Inferior parietal cortex (tissue), 1 donor: Measurements from ENCODE around the gene ADAT1.
"Not testable (repeated sequence)": the region's sequence is repeated elsewhere in the genome, so short reads cannot be mapped to it uniquely, and the experiment has no call there.

Experiments used
- DNase-seq: peaks from one replicate; pipeline ENCODE4 v3.0.0-alpha.2; 2016; ENCODE audit errors: extremely low spot score

ADAT1 gene

GRCh38 chr16:75620326-75621169 is 2.5 kb downstream of the ADAT1 start:
- DNase-seq, result no peak

GRCh38 chr16:75618780-75619179 is 4.3 kb downstream of the ADAT1 start:
- DNase-seq, result no peak

DNA sequence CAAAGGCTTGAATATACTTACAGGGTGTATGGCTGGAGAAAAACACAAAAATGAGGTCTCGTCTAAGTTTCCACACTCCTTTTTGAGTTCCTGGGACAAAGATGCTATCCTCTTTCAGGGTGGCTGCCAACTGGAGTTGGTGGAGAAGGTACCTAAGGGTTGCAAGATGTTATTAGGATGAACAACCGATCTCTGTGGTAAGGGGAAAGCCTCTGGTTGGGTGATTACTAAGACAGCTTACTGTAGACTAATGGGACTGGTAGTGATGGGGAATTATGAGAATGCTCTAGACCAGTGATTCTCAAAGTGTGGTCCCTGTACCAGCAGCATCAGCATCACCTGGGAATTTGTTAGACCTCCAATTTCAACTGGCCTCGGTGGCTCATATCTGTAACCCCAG is 6.0 kb downstream of the ADAT1 start:
- no peak for DNase-seq

GRCh38 chr16:75616521-75617010 is 6.5 kb downstream of the ADAT1 start:
- DNase-seq, result no peak

GRCh38 chr16:75615619-75616018 is 7.5 kb downstream of the ADAT1 start:
- DNase-seq, result no peak

DNA sequence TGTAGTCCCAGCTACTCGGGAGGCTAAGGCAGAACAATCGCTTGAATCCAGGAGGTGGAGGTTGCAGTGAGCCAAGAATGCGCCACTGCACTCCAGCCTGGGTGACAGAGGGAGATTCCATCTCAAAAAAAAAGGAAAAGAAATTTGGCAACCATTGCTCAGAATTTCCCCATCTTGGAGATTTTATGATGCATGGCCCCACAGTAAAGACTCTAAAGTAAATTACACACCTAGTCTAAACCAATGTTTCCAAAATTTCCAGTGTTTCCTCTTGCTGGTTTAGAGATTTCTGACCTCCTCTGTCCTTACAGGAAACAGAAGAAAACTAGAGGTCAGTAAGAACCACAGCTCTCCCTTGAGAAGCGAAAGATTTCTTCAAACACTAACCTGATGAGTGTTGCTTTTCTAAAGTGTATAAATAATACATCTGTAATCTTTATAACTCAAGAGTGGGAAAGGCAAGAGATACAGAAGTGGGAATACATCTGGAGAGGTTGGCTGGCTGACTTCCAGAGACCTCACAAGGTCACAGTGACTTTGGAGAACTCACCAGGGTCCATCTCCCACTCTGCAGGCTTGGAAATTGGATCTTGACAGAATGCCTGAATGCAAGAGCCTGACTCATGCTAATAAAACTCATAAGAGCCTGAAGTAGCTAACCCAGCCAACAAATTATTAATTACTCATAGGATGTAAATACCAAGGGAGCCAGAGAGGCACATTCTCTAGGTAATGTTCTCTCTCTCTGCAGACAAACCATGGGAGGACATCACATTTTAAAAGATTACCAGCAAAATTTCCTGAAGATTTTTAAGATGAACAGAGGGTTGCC is 8.8 kb downstream of the ADAT1 start:
- DNase-seq, result no peak

DNA sequence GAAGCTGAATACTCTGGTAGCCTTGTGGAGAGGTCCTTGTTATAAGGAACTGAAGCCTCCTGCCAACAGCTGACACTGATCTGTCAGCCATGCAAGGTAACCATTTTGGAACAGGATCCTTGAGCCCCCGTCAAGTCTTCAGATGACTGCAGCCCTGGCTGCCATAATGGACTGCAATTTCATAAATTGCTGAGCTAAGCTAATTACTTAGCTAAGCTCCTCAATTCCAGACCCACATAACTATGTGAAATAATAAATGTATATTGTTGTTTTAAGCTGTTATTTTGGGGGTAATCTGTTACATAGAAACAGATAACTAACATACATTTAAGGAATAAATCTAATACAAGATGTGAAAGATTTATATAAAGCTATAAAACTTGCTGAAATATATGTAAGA is 16.6 kb downstream of the ADAT1 start:
- no peak for DNase-seq

DNA sequence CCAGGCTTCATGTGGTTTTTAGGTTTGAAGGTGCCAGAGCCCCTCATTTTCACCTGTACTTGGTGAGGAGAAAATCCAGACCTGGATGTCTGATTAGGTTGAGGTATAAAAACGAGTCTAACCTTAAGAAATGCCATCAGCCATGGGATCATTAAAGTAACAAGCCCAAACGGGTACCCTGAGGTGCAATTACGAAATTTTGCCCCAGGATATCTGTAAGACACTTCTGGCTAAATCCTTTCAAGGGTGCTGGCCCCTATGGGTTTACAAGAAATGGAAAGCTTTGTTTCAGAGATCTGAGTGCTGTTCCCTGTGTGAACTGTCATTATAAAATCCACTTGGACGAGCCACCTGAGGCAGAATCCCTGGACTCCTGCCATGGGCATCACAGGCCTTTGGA is 19.8 kb downstream of the ADAT1 start:
- no peak for DNase-seq

DNA sequence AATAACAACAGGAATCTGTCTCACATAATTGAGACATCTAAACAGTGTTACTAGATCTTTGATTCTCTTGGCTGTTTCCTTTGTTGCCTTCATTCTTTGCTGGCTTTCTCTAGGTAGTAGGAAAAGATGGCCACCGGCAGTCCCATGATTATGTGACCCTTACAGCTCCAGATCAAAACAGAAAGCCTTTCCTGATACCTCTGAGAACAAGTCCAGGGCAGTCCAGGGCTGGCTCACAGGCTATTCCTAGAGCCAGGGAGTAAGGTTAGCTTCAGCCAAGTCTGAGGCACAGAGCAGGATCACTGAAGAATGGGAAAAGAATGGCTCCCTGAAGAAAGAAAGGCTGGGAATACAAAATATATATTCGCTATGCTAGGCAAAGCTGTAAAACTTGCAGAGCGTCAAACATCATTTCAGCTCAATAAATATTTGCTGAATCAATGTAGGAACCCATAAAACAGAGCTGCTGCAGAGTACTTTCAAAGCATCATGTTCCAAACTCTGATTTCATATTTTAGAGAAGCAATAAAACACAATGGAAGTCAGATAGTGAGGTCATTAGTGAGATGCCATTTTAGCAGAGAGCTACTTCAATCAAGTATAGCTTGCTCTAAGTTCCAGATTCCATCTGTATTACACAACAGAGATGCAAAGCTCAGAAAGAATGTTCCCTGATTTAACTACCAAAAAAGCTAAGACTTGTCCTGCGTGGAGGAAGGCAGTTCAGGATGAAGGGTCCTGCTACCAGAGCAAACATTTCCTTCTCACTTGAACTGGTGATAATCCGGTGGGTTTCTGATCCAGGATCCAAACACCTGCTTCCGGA is 23.4 kb downstream of the ADAT1 start:
- DNase-seq, result no peak

GRCh38 chr16:75593825-75594820 is 29.0 kb downstream of the ADAT1 start:
- DNase-seq, result no peak

DNA sequence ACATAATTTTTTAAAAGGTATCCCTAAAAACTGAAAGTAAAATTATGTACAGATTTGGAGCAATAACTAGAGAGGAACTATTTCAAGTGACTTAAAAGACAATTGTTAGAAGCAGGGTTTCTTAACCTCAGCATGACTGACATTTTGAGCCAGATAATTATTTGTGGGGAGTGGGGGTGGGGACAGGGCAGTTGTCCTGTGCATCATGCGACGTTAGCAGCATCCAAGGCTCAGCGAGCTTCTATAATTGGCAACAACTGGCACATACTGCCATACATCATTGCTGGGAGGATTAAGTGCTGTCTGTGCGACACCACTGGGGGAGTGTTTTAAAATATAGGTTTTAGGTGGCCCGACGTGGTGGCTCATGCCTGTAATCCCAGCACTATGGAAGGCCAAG is 29.8 kb downstream of the ADAT1 start:
- no peak for DNase-seq

- not testable (repeated sequence) for DNase-seq
Observed at GRCh38 chr16:75591927-75592326, 31.2 kb downstream of the ADAT1 start.

- DNase-seq, result no peak
Observed at GRCh38 chr16:75590920-75591843, 31.9 kb downstream of the ADAT1 start.

GRCh38 chr16:75589306-75589705 is 33.8 kb downstream of the ADAT1 start:
- DNase-seq, result no peak

GRCh38 chr16:75588716-75589115 is 34.4 kb downstream of the ADAT1 start:
- DNase-seq, result no peak

GRCh38 chr16:75584108-75584507 is 39.0 kb downstream of the ADAT1 start:
- no peak for DNase-seq

- no peak for DNase-seq
Observed at GRCh38 chr16:75579281-75579834, 43.7 kb downstream of the ADAT1 start.

DNA sequence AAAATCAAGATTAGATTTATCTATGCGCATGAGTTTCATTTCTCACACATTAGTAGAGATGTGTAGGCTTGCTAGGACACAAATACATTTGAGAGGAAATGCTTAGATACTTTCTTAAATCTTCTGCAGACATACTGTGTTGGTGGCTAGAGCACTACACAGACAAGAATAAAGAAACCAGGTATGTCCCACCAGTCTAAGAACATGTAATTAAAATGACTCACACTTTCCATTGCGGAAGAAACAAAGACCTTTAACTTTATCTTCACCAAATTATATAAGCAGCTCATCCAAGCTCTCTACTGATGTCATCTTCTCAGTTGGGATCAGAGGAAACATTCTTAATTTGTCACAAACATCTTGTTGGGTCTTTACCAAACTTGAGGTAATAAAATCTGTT is 44.4 kb downstream of the ADAT1 start:
- DNase-seq, result no peak

DNA sequence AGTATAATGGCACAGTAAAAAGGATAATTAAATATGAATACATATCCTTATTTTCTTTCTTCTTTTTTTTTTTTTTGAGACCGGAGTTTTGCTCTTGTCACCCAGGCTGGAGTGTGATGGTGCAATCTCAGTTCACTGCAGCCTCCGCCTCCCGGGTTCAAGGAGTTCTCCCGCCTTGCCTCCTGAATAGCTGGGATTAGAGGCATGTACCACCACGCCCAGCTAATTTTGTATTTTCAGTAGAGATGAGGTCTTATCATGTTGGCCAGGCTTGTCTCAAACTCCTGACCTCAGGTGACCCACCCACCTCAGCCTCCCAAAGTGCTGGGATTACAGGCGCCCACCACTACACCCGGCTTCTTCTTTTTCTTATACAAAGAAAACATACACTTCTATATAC is 44.9 kb downstream of the ADAT1 start:
- DNase-seq, result no peak
